ENCODE measurements around the gene ISL2. TPM values are rescaled to one million over a fixed set of nuclear protein-coding genes. Genes with fewer than 3 reads are reported as not detected.

ISL2 gene
- total RNA-seq, 1 experiment from 2014 or later, result 0.15 TPM

- Mint-ChIP-seq H3K9me3 (no peaks in the 10 kb centered on the region), H3K27ac (no peak overlapping the region), H3K36me3 (ENCODE audit: insufficient read depth in 1 of 3, low read depth in 3 of 3) (no peaks in the 10 kb centered on the region), H3K4me3 (no peak overlapping the region), H3K4me1 (no peaks in the 10 kb centered on the region; a peak in 1 of 4 replicates), H3K27me3 (ENCODE audit: low read depth) (peaks cover 39% of the 10 kb centered on the region)
- no peak overlapping the region for H3K18ac ChIP-seq (ENCODE audit: insufficient read length, low read depth, low read length)
- H3K9me3 ChIP-seq (ENCODE audit: control insufficient read depth, low read depth, low read length), result no peaks in the 10 kb centered on the region
- DNase-seq, result no peak
- H3T11ph ChIP-seq (ENCODE audit: low read length), result no peak overlapping the region
- WGBS (ENCODE audit: extremely low coverage, insufficient read length, low lambda C conversion rate), result no CpG with 5 or more reads among the region's 1 CpG
- no peak overlapping the region for H4K8ac ChIP-seq (replicated peaks; ENCODE audit: insufficient read length, low read depth, low read length)
- H3K27ac ChIP-seq (ENCODE audit: insufficient read length, low read depth, low read length), result no peak overlapping the region
- H4K5ac ChIP-seq (ENCODE audit: insufficient read length, low read depth, low read length), result no peak overlapping the region
- no peaks in the 10 kb centered on the region for H3K79me2 ChIP-seq (ENCODE audit: insufficient read depth, low read length)
- H4K91ac ChIP-seq (ENCODE audit: insufficient read length, low read depth, low read length), result no peak overlapping the region
- H4K20me1 ChIP-seq (ENCODE audit: control insufficient read depth, insufficient read depth, insufficient read length), result no peaks in the 10 kb centered on the region
- no peak overlapping the region for H2BK15ac ChIP-seq (ENCODE audit: low read depth, low read length)
- H2BK20ac ChIP-seq (ENCODE audit: low read depth, low read length, poor library complexity, severe bottlenecking), result no peak overlapping the region
- H3K56ac ChIP-seq (ENCODE audit: insufficient read length, low read depth, low read length), result no peak overlapping the region
- no peak overlapping the region for H3K23ac ChIP-seq (ENCODE audit: insufficient read length, low read depth, low read length)
- H3K79me1 ChIP-seq (ENCODE audit: insufficient read depth, low read depth, low read length, poor library complexity, severe bottlenecking), result no peaks in the 10 kb centered on the region
- H3K27me3 ChIP-seq (ENCODE audit: insufficient read depth, low read length), result peaks cover 6% of the 10 kb centered on the region; the same call in 1 of the 2 replicates
- no peak overlapping the region for H2AK5ac ChIP-seq (ENCODE audit: insufficient read length, low read length)
- H3K4ac ChIP-seq (ENCODE audit: low read depth, low read length), result no peak overlapping the region
- H3K9ac ChIP-seq (ENCODE audit: extremely low read depth, insufficient read length, low read length), result no peak overlapping the region
- H3K14ac ChIP-seq (ENCODE audit: insufficient read depth, low read length), result no peak overlapping the region
- no peak for TF ChIP-seq CTCF (conservative IDR thresholded peaks at IDR 0.05)
- no peaks in the 10 kb centered on the region for H3K23me2 ChIP-seq (ENCODE audit: insufficient read length, low read depth, low read length, poor library complexity, severe bottlenecking)
- H3K4me2 ChIP-seq (ENCODE audit: insufficient read depth, insufficient read length, low read length), result no peak overlapping the region
- no peaks in the 10 kb centered on the region for H3K4me1 ChIP-seq (ENCODE audit: insufficient read depth, low read length)
- H2AFZ ChIP-seq (ENCODE audit: low read length), result no peak overlapping the region
- H2BK12ac ChIP-seq (ENCODE audit: insufficient read length, low read depth, low read length), result no peak overlapping the region
- no peak overlapping the region for H2BK120ac ChIP-seq (ENCODE audit: low read depth, low read length, poor library complexity, severe bottlenecking)
- H2BK5ac ChIP-seq (ENCODE audit: insufficient read length, low read length), result no peak overlapping the region
Measured at GRCh38 chr15:76353023-76353577, 16.5 kb downstream of the ISL2 start.

All from H9 (cell line).